ENCODE data around the gene OLAH.
A peak's percentile ranks its signal among the peaks of the same experiment; 100 is the strongest.
"Not testable (repeated sequence)": the region's sequence is repeated elsewhere in the genome, so short reads cannot be mapped to it uniquely, and the experiment has no call there.

The OLAH gene

GRCh38 chr10:15043674-15044073 lies at the start of gene OLAH:
OLAH (plus strand) TSS chr10:15043943; CDS start chr10:15047289, 3,346 bp downstream.
- DNase-seq, result no peak

DNA sequence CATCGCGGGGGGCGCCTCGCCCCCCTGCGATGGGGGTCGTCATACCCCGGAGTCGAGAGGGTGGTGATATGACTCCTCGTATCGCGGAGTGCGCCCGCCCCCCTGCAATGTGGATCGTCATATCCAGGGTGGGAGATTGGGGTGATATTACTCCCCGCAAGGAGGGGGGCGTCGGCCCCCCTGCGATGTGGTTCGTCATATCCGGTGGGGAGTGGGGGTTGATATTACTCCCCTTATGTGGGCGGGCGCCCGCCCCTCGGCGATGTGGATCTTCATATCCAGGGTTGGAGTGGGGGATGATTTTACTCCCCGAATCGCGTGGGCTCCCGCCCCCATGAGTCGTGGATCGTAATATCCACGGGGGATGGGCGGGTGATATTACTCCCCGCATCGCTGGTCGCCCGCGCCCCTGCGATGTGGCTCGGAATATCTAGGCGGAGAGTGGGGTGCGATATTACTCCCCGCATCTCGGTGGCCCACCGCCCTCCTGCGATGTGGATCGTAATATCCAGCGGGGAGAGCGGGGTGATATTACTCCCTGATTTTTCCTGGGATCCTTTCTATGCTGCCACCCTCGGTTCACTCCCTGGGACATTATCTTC lies 47.7 kb upstream of the OLAH start:
- no peak for DNase-seq

GRCh38 chr10:15013530-15013929 lies 30.2 kb upstream of the OLAH start:
- not testable (repeated sequence) for DNase-seq

DNA sequence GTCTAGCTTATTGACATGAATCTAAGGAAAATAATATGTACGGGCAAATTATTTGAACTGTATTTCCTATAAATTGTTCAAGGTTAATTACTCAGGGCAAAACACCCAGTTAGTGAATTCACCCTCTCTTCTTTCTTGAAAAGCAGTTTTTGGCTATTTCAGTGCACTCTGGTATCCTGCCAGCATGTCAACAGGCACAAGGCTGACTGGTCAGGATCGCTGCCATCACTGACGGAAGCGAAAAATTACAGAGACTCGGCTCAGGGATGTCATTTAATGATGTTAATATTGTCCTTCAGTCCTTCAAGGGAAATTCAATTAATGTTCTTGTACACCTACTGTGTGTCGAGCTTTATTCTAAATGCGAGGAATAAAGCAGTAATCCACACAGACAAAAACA lies 28.3 kb upstream of the OLAH start:
- no peak for DNase-seq

GRCh38 chr10:15020966-15021365 lies 22.8 kb upstream of the OLAH start:
- not testable (repeated sequence) for DNase-seq

GRCh38 chr10:15023079-15023478 lies 20.7 kb upstream of the OLAH start:
- DNase-seq, result not testable (repeated sequence)

GRCh38 chr10:15024017-15025004 lies 19.4 kb upstream of the OLAH start:
- DNase-seq, result not testable (repeated sequence)

DNA sequence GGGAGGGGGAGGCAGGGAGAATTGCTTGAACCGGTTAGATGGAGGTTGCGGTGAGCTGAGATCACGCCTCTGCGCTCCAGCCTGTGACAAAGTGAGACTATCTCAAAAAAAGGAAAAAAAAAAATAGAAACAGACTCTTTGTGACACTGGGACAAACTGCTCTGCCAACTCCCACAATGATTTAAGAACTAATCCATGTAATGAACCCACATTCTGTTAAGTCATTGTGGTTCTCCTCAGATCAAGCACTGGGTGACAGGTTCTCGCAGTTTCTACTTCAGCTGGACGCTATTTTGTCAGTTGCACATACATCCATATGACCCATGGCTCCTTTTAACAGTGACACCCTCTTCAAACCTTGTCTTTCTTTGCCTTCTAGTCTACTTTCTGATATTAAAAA lies 18.7 kb upstream of the OLAH start:
- DNase-seq, result not testable (repeated sequence)

DNA sequence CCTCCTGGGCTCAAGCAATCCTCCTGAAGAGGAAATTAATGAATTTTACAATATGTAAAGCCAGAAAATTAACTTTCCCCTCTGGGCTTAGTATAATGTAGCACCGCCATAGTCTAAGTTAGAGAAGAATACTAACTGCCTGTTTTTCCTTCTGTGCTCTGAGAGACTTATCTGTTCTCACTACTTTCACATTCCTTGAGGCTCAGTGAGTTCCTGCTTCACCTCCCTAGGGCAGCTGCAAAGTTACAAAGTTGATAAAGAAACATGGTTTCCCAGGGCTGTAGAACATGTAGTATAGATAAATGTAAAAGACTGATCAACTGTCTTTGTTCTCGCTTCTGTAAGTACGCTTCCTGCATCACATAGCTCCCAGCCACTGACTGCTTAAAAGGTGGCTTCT lies 16.0 kb upstream of the OLAH start:
- DNase-seq, result no peak

GRCh38 chr10:15035385-15036301 lies 8.1 kb upstream of the OLAH start:
- peak; percentile 38 for DNase-seq

DNA sequence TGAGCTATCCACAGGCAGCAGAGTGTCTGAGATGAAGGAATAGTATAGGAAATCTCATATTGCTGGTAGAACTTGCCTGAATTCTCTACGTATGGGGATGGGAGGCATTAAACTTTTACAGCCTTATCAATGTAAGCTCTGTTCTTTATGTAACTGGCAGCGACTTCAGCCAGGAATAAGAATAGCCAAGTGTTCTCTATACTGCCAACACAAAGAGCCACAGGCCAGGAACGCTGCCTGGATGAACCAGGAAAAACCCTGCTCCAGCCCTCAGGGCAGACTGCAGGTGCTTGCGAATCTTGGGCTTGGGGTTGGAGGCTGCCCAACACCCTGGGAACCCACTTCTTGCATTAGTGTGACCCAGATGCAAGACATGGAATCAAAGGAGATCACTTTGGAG lies 6.1 kb upstream of the OLAH start:
- DNase-seq, result no peak

- no peak for DNase-seq
Measured at GRCh38 chr10:15038416-15038815, 5.3 kb upstream of the OLAH start.

DNA sequence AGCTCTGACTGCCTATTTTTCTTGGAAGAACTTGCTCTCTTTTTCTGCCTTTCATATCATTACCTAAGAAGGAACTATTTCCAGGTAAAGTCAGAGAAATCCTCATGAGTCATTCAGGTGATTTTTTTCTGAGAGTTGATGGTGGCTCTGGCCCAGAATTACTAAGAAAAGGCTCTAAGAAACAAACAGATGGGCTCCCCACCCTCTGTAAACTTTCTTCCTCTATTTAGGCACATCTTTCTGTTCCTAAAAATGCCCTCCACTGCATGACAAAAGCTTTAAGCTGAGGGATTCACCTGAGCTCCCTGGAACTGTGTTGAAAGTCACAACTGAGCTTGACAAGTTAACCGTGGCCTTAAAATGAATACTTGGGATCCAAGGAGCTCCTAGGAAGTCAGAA lies 1.6 kb downstream of the OLAH start:
- DNase-seq, result no peak

GRCh38 chr10:15046626-15047025 lies 2.9 kb downstream of the OLAH start:
- DNase-seq, result no peak

- DNase-seq, result no peak
Measured at GRCh38 chr10:15049533-15049932, 5.8 kb downstream of the OLAH start.

DNA sequence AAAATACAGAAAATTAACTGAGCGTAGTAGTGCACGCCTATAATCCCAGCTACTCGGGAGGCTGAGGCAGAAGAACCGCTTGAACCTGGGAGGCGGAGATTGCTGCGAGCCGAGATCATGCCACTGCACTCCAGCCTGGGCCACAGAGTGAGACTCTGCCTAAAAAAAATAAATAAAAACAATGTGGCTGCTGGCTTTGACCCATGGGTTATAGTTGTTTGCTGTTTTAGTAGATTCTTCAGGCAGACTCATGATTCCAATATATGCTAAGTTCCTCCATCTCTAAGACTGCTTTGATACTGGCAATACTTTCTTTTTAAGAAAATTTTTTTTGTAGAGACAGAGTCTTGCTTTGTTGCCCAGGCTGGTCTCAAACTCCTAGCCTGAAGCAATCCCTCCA lies 8.4 kb downstream of the OLAH start:
- no peak for DNase-seq

GRCh38 chr10:15053061-15053460 lies 9.3 kb downstream of the OLAH start:
- no peak for DNase-seq

- no peak for DNase-seq
Measured at GRCh38 chr10:15058689-15059088, 14.9 kb downstream of the OLAH start.

DNA sequence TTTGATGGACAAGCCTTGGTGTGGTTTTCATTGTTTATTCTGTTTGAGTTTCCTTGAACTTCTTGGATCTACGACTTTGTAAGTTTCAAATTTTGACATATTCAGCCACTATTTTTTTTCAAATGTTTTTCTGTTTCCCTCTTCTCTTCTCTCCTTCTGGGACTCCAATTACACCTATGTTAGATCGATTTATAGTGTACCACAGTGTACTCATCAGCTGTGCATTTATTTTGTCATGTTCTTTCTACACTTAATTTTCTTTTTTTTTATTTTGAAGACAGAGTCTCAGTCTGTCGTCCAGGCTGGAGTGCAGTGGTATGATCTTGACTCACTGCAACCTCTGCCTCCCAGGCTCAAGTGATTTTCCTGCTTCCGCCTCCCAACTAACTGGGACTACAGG lies 16.2 kb downstream of the OLAH start:
- no peak for DNase-seq

GRCh38 chr10:15060638-15061037 lies 16.9 kb downstream of the OLAH start:
- no peak for DNase-seq

DNA sequence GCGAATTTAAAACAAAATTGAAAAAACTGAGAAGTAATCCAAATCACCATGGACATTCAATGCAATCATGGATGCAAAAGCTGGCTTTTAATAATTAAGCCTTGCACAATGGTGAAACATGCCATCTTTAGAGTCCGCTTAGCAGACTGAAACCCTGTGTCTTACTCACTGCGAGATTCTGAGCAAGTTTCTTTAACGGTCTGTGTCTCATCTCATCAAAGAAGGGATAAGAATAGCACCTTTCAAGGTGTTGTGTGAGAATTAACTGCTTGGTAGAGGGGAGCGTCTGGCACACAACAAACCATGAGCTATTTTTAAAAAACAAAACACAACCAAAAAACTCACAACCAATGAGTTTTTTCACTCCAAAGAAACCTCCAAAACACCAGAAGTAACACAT lies 23.4 kb downstream of the OLAH start:
- no peak for DNase-seq

- no peak for DNase-seq
Measured at GRCh38 chr10:15068802-15069201, 25.1 kb downstream of the OLAH start.

DNA sequence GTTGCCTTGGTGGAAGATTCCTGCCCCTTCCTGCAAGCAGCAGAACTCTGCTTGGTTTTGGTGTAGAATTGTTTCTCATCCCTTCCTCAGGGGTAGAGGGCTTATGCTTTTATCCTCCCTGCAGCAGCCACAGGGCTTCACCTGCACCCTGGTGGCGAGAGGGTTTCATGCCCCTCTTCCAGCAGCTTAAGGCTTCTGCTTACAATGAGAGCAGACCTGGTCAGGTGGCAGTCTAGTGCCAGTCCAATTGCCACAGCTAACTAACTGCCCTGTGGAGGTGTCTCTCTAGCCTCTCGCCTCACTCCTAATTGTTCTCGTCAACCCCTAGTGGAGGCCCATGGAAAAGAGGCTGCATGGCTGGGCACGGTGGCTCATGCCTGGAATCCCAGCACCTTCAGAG lies 25.5 kb downstream of the OLAH start:
- DNase-seq, result no peak
